Measurements from ENCODE around the gene RCSD1.

The RCSD1 gene

GRCh38 chr1:167687919-167688519, 58.0 kb downstream of the RCSD1 start:
- DNase-seq (ENCODE audit: low spot score), result peak; percentile 80

DNA sequence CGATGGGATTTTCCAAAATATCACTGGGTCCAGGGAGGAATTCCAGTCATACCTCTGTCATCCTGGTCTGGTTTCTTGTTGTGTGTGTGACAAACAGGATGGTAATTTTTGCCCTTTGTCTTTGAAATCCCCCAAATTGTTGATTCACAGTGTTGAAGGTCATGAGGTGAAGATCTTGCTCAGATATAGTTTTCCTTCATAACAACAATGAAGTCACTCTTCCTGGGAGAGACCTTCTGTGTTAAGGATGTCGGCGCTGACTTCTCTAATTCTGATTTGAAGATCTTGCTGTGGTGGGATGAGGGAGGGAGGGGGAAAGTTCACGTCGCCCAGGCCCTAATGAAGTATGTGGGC, 59.5 kb downstream of the RCSD1 start:
- DNase-seq (ENCODE audit: low spot score), result no peak

GRCh38 chr1:167690053-167690452, 60.0 kb downstream of the RCSD1 start:
- no peak for DNase-seq (ENCODE audit: low spot score)

DNA sequence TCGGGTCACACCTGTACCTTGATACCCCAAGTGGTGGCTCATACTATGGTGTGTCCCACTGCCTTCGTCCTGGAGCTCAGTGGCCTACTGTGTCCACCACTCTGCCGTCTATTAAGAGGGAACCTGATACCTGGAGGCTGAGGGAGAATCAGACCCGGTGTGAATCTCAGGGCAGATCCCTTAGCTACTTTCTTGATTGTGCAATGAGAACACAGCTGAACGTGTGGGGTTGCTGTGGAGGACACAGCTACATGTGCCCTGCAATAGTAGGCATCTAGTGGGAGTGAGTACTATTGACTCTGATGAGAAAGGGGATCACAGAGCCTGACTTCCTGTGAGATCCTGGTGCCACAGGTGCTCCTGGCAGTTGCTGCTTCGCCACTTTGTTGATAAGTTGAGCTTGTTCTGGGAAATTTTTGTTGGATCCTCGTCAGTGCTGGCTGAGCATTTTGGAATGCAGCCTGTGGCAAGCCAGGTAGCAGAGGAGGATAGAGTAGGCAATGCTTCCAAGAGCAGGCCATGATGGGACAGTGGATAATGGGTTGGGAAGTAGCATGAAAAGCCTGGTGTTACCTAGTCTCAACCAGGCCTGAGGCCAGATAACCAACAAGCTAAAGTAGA, 63.5 kb downstream of the RCSD1 start:
- DNase-seq (ENCODE audit: low spot score), result no peak

GRCh38 chr1:167694691-167695090, 64.7 kb downstream of the RCSD1 start:
- DNase-seq (ENCODE audit: low spot score), result no peak

- DNase-seq (ENCODE audit: low spot score), result no peak
Measured at GRCh38 chr1:167695147-167695546, 65.1 kb downstream of the RCSD1 start.

- no peak for DNase-seq (ENCODE audit: low spot score)
Measured at GRCh38 chr1:167695756-167696561, 65.9 kb downstream of the RCSD1 start.

GRCh38 chr1:167697667-167698141, 67.7 kb downstream of the RCSD1 start:
- DNase-seq (ENCODE audit: low spot score), result no peak

DNA sequence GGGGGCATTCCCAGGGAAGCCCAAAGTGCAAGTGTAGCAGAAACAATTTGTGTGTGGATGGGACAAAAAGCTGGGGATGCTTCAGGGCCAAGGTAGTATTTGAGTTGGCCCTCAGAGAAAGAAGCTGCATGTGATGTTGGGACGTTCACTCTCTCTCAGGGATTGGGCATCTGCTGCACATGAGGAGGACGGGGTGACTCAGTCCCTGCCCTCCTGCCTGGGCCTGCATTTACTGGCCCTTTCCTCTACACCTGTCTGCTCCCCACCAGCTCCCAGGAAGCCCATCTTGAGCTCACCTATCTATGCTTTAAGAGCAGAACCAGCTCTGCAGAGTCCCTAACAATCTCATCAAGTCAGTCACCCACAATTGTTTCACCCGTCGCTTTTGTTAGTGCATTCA, 68.3 kb downstream of the RCSD1 start:
- no peak for DNase-seq (ENCODE audit: low spot score)

DNA sequence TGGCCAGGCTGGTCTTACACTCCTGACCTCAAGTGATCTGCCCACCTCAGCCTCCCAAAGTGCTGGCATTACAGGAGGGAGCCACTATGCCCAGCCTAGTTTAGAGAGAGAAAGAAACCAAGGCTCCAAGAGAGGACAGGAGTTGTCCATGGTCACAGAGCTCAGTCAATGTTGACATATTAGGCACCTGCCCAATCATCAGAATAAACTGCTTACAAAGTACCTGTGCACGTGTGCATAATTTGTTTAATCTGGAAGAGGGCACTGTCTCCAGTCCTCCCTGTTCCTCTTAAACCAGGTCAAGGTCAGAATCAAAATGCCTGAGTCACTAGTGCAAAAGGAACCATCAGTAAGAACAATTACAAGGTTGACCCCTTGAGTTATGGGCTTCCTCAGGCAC, 71.5 kb downstream of the RCSD1 start:
- DNase-seq (ENCODE audit: low spot score), result no peak

DNA sequence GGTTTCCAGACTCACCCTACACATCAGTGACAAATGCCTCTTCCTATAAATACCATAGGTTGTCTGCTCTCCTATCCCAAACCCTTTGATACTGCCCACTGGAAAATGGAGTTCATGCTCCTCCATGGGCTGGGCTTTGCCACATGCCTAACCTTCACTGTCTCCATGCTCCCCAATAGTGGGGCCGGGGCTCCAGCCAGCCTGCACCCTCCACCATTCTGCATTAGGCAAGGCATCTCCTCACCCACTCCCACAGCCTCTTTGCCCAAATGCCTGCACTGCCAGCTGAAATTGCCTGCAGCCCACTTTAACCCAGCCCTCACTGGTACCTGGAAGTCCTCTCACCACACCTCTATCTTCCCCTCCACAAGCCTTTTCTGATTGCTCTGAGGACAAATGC, 73.5 kb downstream of the RCSD1 start:
- DNase-seq (ENCODE audit: low spot score), result no peak

- DNase-seq (ENCODE audit: low spot score), result no peak
Measured at GRCh38 chr1:167704715-167705114, 74.7 kb downstream of the RCSD1 start.

GRCh38 chr1:167705250-167705649, 75.2 kb downstream of the RCSD1 start:
- DNase-seq (ENCODE audit: low spot score), result no peak

GRCh38 chr1:167706363-167706762, 76.3 kb downstream of the RCSD1 start:
- no peak for DNase-seq (ENCODE audit: low spot score)

DNA sequence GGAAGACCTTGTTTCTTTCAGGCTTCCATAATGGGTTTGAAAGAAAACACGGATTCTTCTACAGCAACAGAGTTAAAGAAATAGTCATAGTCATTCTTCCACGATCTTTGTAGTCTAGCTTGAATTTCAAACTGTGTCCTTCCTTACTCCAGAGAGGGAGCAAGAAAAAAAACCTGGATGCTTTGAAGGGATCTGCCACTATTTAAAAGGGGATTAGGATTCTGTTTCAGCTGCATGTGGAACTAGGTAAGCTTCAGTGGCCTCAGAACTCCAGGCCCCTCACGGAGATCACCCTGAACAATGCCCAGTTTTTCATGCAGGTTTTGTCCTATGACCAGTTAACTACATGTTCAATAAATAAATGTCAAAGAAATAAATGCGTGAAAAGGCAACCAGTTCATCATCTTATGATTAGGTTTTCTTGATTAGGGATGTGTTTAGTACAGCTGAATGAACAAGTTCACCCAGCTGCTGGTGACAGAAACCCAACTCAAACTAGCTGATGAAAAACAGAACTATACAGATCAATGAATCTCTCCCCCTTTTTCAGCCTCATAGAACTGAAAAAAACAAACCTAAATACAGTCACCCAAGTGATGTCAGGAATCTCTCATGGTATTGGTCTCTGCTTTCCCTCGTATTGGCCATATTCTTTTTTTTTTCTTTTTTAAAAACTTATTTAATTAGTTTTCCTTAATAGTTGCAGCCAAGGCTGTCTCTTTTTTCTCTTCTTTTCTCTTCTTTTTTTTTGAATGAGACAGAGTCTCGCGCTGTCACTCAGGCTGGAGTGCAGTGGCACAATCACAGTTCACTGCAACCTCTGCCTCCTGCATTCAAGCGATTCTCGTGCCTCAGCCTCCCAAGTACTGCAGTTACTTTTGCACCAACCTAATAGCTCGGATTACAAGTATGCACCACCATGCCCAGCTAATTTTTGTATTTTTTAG, 77.2 kb downstream of the RCSD1 start:
- no peak for DNase-seq (ENCODE audit: low spot score)

GRCh38 chr1:167707942-167708341, 77.9 kb downstream of the RCSD1 start:
- DNase-seq (ENCODE audit: low spot score), result no peak

GRCh38 chr1:167708940-167709389, 78.9 kb downstream of the RCSD1 start:
- no peak for DNase-seq (ENCODE audit: low spot score)

- DNase-seq (ENCODE audit: low spot score), result no peak
Measured at GRCh38 chr1:167710836-167711235, 80.8 kb downstream of the RCSD1 start.

DNA sequence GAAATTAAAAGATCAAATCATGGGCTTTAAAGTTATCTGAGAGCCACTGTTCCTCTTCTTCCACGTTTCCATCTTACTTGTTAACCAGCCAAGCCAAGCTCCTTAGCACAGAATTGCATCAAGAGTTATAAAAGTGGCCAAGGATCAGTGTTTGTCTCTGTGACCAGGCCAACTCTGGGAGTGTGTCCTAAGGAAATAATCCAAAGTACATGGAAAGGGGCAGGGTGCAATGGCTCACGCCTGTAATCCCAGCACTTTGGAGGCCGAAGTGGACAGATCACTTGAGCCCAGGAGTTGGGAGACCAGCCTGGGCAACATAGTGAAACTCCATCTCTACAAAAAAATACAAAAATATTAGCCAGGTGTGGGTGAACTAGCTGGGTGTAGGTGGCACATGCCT, 81.8 kb downstream of the RCSD1 start:
- DNase-seq (ENCODE audit: low spot score), result no peak

DNA sequence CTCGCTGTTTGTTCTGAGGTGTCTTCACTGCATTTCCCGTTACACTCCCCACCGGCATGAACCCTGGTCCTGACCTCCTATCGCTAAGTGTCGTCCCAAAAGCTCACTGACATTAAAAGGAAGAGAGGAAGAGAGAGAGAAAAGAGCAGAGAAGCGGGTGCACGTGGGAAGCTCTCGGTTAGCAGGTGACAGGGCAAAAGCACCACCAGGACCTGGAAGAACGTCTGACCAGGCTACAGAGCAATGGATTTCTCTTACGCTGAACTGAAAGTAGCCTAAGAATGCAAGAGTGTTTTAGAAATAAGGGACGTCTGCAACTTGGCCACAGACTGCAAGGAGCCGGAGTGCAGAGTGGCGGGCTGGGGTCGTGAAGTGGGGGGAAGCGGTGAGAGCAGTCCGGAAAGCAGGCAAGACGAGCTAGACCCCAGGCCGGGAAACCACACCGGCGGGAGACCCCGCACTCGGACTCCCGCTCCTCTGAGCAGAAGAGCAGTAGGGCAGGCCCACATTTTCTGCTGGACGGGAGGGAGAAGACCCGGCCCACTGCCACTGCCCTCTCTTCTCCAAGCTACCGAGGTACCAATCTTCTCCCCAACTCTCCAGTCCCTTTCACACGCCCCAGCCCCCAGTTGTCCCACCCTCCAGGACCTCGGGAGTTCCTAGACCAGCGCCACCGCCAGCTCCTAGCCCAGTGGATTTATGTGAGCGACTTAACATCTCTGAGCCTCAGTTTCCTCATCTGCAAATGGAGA, 83.5 kb downstream of the RCSD1 start:
- DNase-seq (ENCODE audit: low spot score), result no peak

GRCh38 chr1:167714098-167714438, 84.0 kb downstream of the RCSD1 start:
- no peak for DNase-seq (ENCODE audit: low spot score)
